Neuronal stem cell (in vitro differentiated cells): ENCODE measurements around the gene NGLY1.

ENCODE experiments used
- DNase-seq: peaks from one replicate; pipeline ENCODE4 v3.0.0-alpha.2; 2013; ENCODE audit warnings: low spot score
- H2AFZ ChIP-seq: one replicate; pipeline ENCODE4 v1.6.1; 2013; ENCODE audit warnings: mild to moderate bottlenecking, low read length, inconsistent platforms
- H2AK5ac ChIP-seq: 2 replicates; pipeline ENCODE4 v1.6.1; 2013; ENCODE audit warnings: low read depth, mild to moderate bottlenecking, inconsistent platforms, low read length, moderate library complexity, mixed read lengths
- H2BK120ac ChIP-seq: 2 replicates; pipeline ENCODE4 v1.6.1; 2013; ENCODE audit warnings: low read depth, mild to moderate bottlenecking, inconsistent platforms, low read length, moderate library complexity, mixed read lengths
- H2BK12ac ChIP-seq: one replicate; pipeline ENCODE4 v1.6.1; 2013; ENCODE audit warnings: low read length, inconsistent platforms
- H2BK15ac ChIP-seq: 2 replicates; pipeline ENCODE4 v1.6.1; 2013; ENCODE audit warnings: mild to moderate bottlenecking, low read length, inconsistent platforms, mixed read lengths
- H2BK5ac ChIP-seq: one replicate; pipeline ENCODE4 v1.6.1; 2013; ENCODE audit warnings: inconsistent platforms, mild to moderate bottlenecking, low read length, moderate library complexity
- H3K14ac ChIP-seq: one replicate; pipeline ENCODE4 v1.6.1; 2013; ENCODE audit warnings: low read length, inconsistent platforms
- H3K18ac ChIP-seq: 2 replicates; pipeline ENCODE4 v1.6.1; 2013; ENCODE audit warnings: low read length, inconsistent platforms
- H3K23ac ChIP-seq: 2 replicates; pipeline ENCODE4 v1.6.1; 2013; ENCODE audit warnings: low read depth, mild to moderate bottlenecking, mixed read lengths, low read length, inconsistent platforms; ENCODE audit not compliant: poor library complexity
- H3K27ac ChIP-seq: replicated peaks from 3 replicates; pipeline ENCODE4 v1.5.1; 2013; ENCODE audit warnings: low read length, inconsistent platforms
- H3K27me3 ChIP-seq, 3 experiments: 2 replicates each; pipeline ENCODE4 v1.6.1; 2013; ENCODE audit warnings: low read length in 3 of 3, mild to moderate bottlenecking in 2 of 3, inconsistent platforms in 1 of 3, low read depth in 1 of 3, mixed read lengths in 1 of 3, moderate library complexity in 1 of 3; ENCODE audit not compliant: control insufficient read depth in 3 of 3, insufficient read depth in 3 of 3
- H3K36me3 ChIP-seq, 2 donors: replicated peaks in 1 of 2; 2 replicates each; pipeline ENCODE4 v1.6.1; 2013; ENCODE audit warnings: low read length in 2 of 2; ENCODE audit not compliant: control insufficient read depth in 2 of 2, insufficient read depth in 2 of 2
- H3K4ac ChIP-seq: 2 replicates; pipeline ENCODE4 v1.6.1; 2013; ENCODE audit warnings: inconsistent platforms, mild to moderate bottlenecking, low read length, moderate library complexity
- H3K4me1 ChIP-seq, 2 donors: 1 replicate in 1 of 2; 2 replicates in 1 of 2; pipeline ENCODE4 v1.6.1; 2013; ENCODE audit warnings: low read length in 2 of 2, low read depth in 1 of 2; ENCODE audit not compliant: control insufficient read depth in 2 of 2, insufficient read depth in 1 of 2
- H3K4me2 ChIP-seq: one replicate; pipeline ENCODE4 v1.6.1; 2013; ENCODE audit warnings: mild to moderate bottlenecking, low read length, inconsistent platforms; ENCODE audit not compliant: insufficient read depth, poor library complexity, severe bottlenecking
- H3K4me3 ChIP-seq, 2 donors: 2 replicates each; pipeline ENCODE4 v1.5.1; 2013; ENCODE audit warnings: low read length in 2 of 2, mild to moderate bottlenecking in 2 of 2, inconsistent platforms in 1 of 2, moderate library complexity in 1 of 2
- H3K79me1 ChIP-seq: one replicate; pipeline ENCODE4 v1.6.1; 2013; ENCODE audit warnings: low read depth, mild to moderate bottlenecking, inconsistent platforms, low read length, moderate library complexity
- H3K9ac ChIP-seq: one replicate; pipeline ENCODE4 v1.6.1; 2013; ENCODE audit warnings: mild to moderate bottlenecking, low read depth, low read length, inconsistent platforms; ENCODE audit not compliant: poor library complexity
- H3K9me3 ChIP-seq, 2 donors: replicated peaks in 1 of 2; 2 replicates each; pipeline versions ENCODE3 to v1.6.1; 2013; ENCODE audit warnings: low read length in 2 of 2, mild to moderate bottlenecking in 2 of 2, inconsistent platforms in 1 of 2, low read depth in 1 of 2, mixed read lengths in 1 of 2, moderate library complexity in 1 of 2; ENCODE audit not compliant: control insufficient read depth in 2 of 2, insufficient read depth in 1 of 2
- H4K8ac ChIP-seq: one replicate; pipeline ENCODE4 v1.6.1; 2013; ENCODE audit warnings: low read depth, mild to moderate bottlenecking, inconsistent platforms, low read length, moderate library complexity
- H4K91ac ChIP-seq: one replicate; pipeline ENCODE4 v1.6.1; 2013; ENCODE audit warnings: low read length, low read depth, mild to moderate bottlenecking, inconsistent platforms; ENCODE audit not compliant: poor library complexity
- WGBS, 2 donors: extraction: QIAGEN DNeasy Blood & Tissue Kit; methylation state at CpG; one replicate each; pipeline ENCODE4 v1.1.7; 2013; ENCODE audit warnings: missing lambda C conversion rate in 2 of 2, mixed read lengths in 1 of 2; ENCODE audit not compliant: insufficient read length in 2 of 2, insufficient replicate concordance in 1 of 2; ENCODE audit errors: extremely low coverage in 2 of 2; 5-methylcytosine and 5-hydroxymethylcytosine counted together

Gene NGLY1

DNA sequence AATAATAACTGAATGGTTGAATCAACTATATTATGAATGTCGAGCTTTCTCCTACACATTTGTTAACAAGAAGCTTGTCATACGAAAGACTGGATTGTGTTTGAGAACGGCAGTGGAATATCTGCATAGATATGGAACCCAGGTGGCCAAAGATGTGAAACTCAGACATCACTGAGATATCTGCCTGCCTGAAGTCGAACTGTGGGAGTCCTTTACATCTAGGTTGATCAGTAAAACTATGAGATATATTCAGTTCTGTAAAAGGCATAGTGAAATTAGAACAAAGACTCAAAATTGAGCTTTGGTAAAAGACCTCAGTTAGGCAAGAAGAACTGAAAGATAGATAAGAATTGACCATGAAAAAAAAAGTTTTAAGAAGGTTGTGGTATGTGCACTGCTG, 77.0 kb downstream of the NGLY1 start:
- H3K4me1 ChIP-seq: no peaks in the 10 kb centered on the region
- no peak overlapping the region for H4K91ac ChIP-seq
- no peaks in the 10 kb centered on the region for H3K27me3 ChIP-seq
- no CpG with 5 or more reads among the region's 4 CpGs for WGBS, 2 donors
- H3K23ac ChIP-seq: no peak overlapping the region
- no peak overlapping the region for H2BK12ac ChIP-seq
- no peak overlapping the region for H2AFZ ChIP-seq
- no peak overlapping the region for H2AK5ac ChIP-seq
- H3K36me3 ChIP-seq: no peaks in the 10 kb centered on the region
- no peak overlapping the region for H3K4me3 ChIP-seq
- no peak overlapping the region for H3K9ac ChIP-seq
- no peak overlapping the region for H2BK15ac ChIP-seq
- H3K9me3 ChIP-seq: no peaks in the 10 kb centered on the region
- H3K18ac ChIP-seq: no peak overlapping the region
- no peak overlapping the region for H3K4me2 ChIP-seq
- no peak overlapping the region for H3K27ac ChIP-seq
- H3K14ac ChIP-seq: no peak overlapping the region
- no peak overlapping the region for H3K4ac ChIP-seq
- DNase-seq: no peak
- no peak overlapping the region for H2BK120ac ChIP-seq
- H2BK5ac ChIP-seq: no peak overlapping the region
- H4K8ac ChIP-seq: no peak overlapping the region
- H3K79me1 ChIP-seq: no peaks in the 10 kb centered on the region

DNA sequence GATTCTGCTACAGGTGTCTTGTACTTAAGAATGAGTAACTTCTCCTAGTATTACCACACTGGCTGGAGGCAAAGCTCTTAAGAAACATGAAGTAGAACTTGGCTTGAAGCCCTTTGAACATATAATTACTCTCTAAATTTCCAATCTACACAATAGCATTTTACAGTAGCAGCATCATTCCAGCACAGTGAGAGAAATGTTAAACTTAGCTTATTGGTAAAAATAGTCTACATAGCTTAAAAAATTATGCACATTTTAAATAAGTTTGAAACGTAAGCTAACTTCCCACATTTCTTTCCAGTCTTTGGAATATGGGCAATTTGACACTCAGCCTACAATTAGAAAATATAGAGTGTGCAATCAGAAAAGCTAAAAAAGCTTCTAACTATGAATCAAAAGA, 85.7 kb downstream of the NGLY1 start:
- Histone ChIP-seq H3K4me2 (no peak overlapping the region), H2AFZ (no peak overlapping the region), H3K4me1 (no peaks in the 10 kb centered on the region)

DNA sequence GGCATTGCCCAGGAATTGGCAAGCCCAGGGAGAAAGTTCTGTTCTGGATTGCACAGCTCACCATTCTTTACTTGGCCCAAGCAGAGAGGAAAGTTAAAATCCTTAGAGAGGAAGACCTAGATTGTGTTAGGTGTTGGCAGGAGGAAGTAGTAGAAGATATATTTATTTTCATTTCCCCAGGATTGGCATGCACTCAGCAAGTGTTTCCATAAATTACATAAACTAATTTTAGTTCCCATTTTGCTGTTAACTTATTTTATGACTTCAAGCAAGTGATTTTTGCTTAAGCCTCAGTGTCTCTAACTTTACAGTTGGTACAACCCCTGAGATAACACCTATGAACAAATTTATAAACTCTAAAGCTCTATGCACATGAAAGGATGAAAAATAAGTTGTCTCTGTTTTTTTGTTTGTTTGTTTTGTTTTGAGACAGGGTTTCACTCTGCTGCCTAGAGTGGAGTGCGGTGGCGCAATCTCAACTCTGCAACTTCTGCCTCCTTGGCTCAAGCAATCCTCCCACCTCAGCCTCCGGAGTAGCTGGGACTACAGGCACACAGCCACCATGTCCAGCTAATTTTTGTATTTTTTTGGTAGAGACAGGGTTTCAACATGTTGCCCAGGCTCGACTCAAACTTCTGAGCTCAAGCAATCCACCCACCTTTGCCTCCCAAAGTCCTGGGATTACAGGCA, 87.4 kb downstream of the NGLY1 start:
- Histone ChIP-seq H2BK12ac (no peak overlapping the region), H3K36me3 (no peaks in the 10 kb centered on the region), H3K4me3 (no peak overlapping the region), H2AFZ (no peak overlapping the region), H3K23ac (no peak overlapping the region), H3K4me2 (no peak overlapping the region), H4K91ac (no peak overlapping the region), H3K9ac (no peak overlapping the region), H4K8ac (no peak overlapping the region), H2BK5ac (no peak overlapping the region), H2AK5ac (no peak overlapping the region), H2BK15ac (no peak overlapping the region), H2BK120ac (no peak overlapping the region), H3K14ac (no peak overlapping the region), H3K4ac (no peak overlapping the region), H3K79me1 (no peaks in the 10 kb centered on the region), H3K27ac (no peak overlapping the region), H3K18ac (no peak overlapping the region), H3K4me1 (no peaks in the 10 kb centered on the region), H3K9me3 (no peaks in the 10 kb centered on the region), H3K27me3 (peaks cover 0 to 8% (median 0%) of the 10 kb centered on the region in 3 experiments)
- WGBS, 2 donors: no CpG with 5 or more reads among the region's 4 CpGs
- no peak for DNase-seq

More for the DNA sequence above, 85.7 kb downstream of the NGLY1 start:
- Histone ChIP-seq H3K79me1 (no peaks in the 10 kb centered on the region), H3K9me3 (no peaks in the 10 kb centered on the region), H2BK120ac (no peak overlapping the region), H3K23ac (no peak overlapping the region), H3K4me3 (no peak overlapping the region), H3K36me3 (no peaks in the 10 kb centered on the region), H3K18ac (no peak overlapping the region), H3K27ac (no peak overlapping the region), H2BK12ac (no peak overlapping the region), H3K4ac (no peak overlapping the region), H2AK5ac (no peak overlapping the region), H3K27me3 (no peaks in the 10 kb centered on the region), H3K9ac (no peak overlapping the region), H4K8ac (no peak overlapping the region), H2BK15ac (no peak overlapping the region), H4K91ac (no peak overlapping the region), H2BK5ac (no peak overlapping the region), H3K14ac (no peak overlapping the region)
- WGBS, 2 donors: no CpG with 5 or more reads among the region's 1 CpG
- DNase-seq: no peak

DNA sequence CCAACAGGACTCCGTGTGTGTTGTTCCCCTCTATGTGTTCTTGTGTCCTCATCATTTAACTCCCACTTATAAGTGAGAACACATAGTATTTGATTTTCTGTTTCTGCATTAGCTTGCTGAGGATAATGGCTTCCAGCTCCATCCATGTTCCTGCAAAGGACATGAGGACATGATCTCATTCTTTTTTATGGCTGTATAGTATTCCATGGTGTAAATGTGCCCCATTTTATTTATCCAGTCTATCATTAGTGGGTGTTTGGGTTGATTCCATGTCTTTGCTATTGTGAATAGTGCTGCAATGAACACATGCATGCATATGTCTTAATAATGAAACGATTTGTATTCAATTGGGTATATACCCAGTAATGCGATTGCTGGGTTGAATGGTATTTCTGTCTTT, 90.0 kb downstream of the NGLY1 start:
- Histone ChIP-seq H2AK5ac (no peak overlapping the region), H3K27ac (no peak overlapping the region), H2BK15ac (no peak overlapping the region)

More for the DNA sequence above, 90.0 kb downstream of the NGLY1 start:
- H4K8ac ChIP-seq: no peak overlapping the region
- no peak overlapping the region for H3K18ac ChIP-seq
- no CpG with 5 or more reads among the region's 3 CpGs for WGBS, 2 donors
- H2BK12ac ChIP-seq: no peak overlapping the region
- DNase-seq: no peak
- no peak overlapping the region for H4K91ac ChIP-seq
- no peak overlapping the region for H2AFZ ChIP-seq
- H3K9me3 ChIP-seq: no peaks in the 10 kb centered on the region
- no peak overlapping the region for H3K14ac ChIP-seq
- H3K79me1 ChIP-seq: no peaks in the 10 kb centered on the region
- peaks cover 0 to 2% of the 10 kb centered on the region in 2 donors for H3K4me1 ChIP-seq
- H3K27me3 ChIP-seq: peaks cover 0 to 11% (median 0%) of the 10 kb centered on the region in 3 experiments
- H3K23ac ChIP-seq: no peak overlapping the region
- no peak overlapping the region for H2BK120ac ChIP-seq
- H3K36me3 ChIP-seq: no peaks in the 10 kb centered on the region
- H3K4me2 ChIP-seq: no peak overlapping the region
- H2BK5ac ChIP-seq: no peak overlapping the region
- H3K9ac ChIP-seq: no peak overlapping the region
- no peak overlapping the region for H3K4ac ChIP-seq
- H3K4me3 ChIP-seq: no peak overlapping the region
